NT2/D1 (cell line): ENCODE data around the gene DAPK1.

Experiments
- DNase-seq: peaks from one replicate; pipeline ENCODE4 v3.0.0-alpha.2; 2011; ENCODE audit warnings: low read depth, low spot score
- H3K27me3 ChIP-seq: 2 replicates; pipeline ENCODE4 v1.6.0; 2011; ENCODE audit warnings: mild to moderate bottlenecking; ENCODE audit not compliant: insufficient read length, insufficient read depth
- H3K36me3 ChIP-seq: 2 replicates; pipeline ENCODE4 v1.6.1; 2011; ENCODE audit warnings: mild to moderate bottlenecking, low read length, mixed read lengths; ENCODE audit not compliant: insufficient read depth, insufficient read length
- H3K4me1 ChIP-seq: 2 replicates; pipeline ENCODE4 v1.5.1; 2011; ENCODE audit not compliant: insufficient read depth, insufficient read length
- H3K4me3 ChIP-seq: 2 replicates; pipeline ENCODE4 v1.5.1; 2011; ENCODE audit warnings: low read depth; ENCODE audit not compliant: insufficient read length
- H3K9ac ChIP-seq: 2 replicates; pipeline ENCODE4 v1.6.0; 2011; ENCODE audit warnings: low read depth; ENCODE audit not compliant: insufficient read length
- H3K9me3 ChIP-seq: 2 replicates; pipeline ENCODE4 v1.5.1; 2011; ENCODE audit warnings: mild to moderate bottlenecking, low read length; ENCODE audit not compliant: insufficient read depth
- SUZ12 ChIP-seq: IDR thresholded peaks from 2 replicates; pipeline ENCODE4 v1.6.1; 2011; ENCODE audit not compliant: insufficient read length, insufficient read depth; ENCODE audit errors: extremely low read depth
- YY1 ChIP-seq: IDR thresholded peaks from 2 replicates; pipeline ENCODE4 v1.6.1; 2011; ENCODE audit not compliant: insufficient read length, insufficient read depth
- ZNF274 ChIP-seq: IDR thresholded peaks from 2 replicates; pipeline ENCODE4 v1.6.1; 2011; ENCODE audit warnings: mild to moderate bottlenecking, low read depth, low read length

Gene DAPK1

GRCh38 chr9:87570000-87570908 is 72.6 kb downstream of the DAPK1 start:
- DNase-seq, result no peak
- Histone ChIP-seq H3K9me3 (no peaks in the 10 kb centered on the region), H3K4me1 (peaks cover 10% of the 10 kb centered on the region), H3K4me3 (no peak overlapping the region), H3K9ac (no peak overlapping the region), H3K36me3 (peaks cover 9% of the 10 kb centered on the region), H3K27me3 (no peaks in the 10 kb centered on the region)
- TF ChIP-seq YY1 (no peak), SUZ12 (no peak)

GRCh38 chr9:87572719-87573118 is 75.1 kb downstream of the DAPK1 start:
- no peak for TF ChIP-seq ZNF274
- Histone ChIP-seq H3K36me3 (peaks cover 9% of the 10 kb centered on the region), H3K9me3 (no peaks in the 10 kb centered on the region), H3K27me3 (no peaks in the 10 kb centered on the region), H3K9ac (no peak overlapping the region), H3K4me3 (no peak overlapping the region), H3K4me1 (peaks cover 10% of the 10 kb centered on the region)
- no peak for DNase-seq

- no peak overlapping the region for H3K4me3 ChIP-seq
- no peak overlapping the region for H3K9ac ChIP-seq
- DNase-seq, result no peak
- no peaks in the 10 kb centered on the region for H3K27me3 ChIP-seq
- peaks cover 10% of the 10 kb centered on the region for H3K4me1 ChIP-seq
- TF ChIP-seq SUZ12, result no peak
- TF ChIP-seq YY1, result no peak
- TF ChIP-seq ZNF274, result no peak
- no peaks in the 10 kb centered on the region for H3K9me3 ChIP-seq
- peaks cover 7% of the 10 kb centered on the region for H3K36me3 ChIP-seq
Observed at GRCh38 chr9:87573841-87574342, 76.2 kb downstream of the DAPK1 start.

GRCh38 chr9:87577746-87578145 is 80.1 kb downstream of the DAPK1 start:
- no peak overlapping the region for H3K4me3 ChIP-seq
- H3K4me1 ChIP-seq, result peaks cover 4% of the 10 kb centered on the region
- H3K27me3 ChIP-seq, result no peaks in the 10 kb centered on the region
- no peak for TF ChIP-seq ZNF274
- no peak for TF ChIP-seq SUZ12
- TF ChIP-seq YY1, result no peak
- H3K36me3 ChIP-seq, result peaks cover 4% of the 10 kb centered on the region
- H3K9me3 ChIP-seq, result no peaks in the 10 kb centered on the region
- no peak for DNase-seq
- no peak overlapping the region for H3K9ac ChIP-seq

DNA sequence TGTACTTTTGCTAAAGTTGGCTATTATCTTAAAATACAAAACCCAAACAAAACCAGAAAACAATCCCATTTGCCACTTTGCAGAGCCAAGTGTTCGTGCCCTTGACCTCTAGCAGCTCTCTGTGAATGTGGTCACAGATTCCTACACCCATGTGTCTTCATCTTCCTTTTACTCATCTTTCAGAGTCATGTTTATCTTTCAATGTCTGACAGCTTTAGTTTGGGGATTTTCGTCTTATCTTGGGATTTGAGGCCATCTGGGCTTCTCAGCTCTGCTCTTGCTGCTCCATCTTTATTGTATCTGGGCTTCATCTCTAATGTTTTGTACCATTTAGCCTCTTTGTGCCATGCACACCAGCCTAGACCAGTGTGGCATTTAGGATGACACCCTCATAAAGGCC is 81.0 kb downstream of the DAPK1 start:
- Histone ChIP-seq H3K9ac (no peak overlapping the region), H3K9me3 (no peaks in the 10 kb centered on the region), H3K27me3 (no peaks in the 10 kb centered on the region), H3K4me3 (no peak overlapping the region), H3K4me1 (no peaks in the 10 kb centered on the region), H3K36me3 (no peaks in the 10 kb centered on the region)
- TF ChIP-seq SUZ12 (no peak), YY1 (no peak), ZNF274 (no peak)
- no peak for DNase-seq

DNA sequence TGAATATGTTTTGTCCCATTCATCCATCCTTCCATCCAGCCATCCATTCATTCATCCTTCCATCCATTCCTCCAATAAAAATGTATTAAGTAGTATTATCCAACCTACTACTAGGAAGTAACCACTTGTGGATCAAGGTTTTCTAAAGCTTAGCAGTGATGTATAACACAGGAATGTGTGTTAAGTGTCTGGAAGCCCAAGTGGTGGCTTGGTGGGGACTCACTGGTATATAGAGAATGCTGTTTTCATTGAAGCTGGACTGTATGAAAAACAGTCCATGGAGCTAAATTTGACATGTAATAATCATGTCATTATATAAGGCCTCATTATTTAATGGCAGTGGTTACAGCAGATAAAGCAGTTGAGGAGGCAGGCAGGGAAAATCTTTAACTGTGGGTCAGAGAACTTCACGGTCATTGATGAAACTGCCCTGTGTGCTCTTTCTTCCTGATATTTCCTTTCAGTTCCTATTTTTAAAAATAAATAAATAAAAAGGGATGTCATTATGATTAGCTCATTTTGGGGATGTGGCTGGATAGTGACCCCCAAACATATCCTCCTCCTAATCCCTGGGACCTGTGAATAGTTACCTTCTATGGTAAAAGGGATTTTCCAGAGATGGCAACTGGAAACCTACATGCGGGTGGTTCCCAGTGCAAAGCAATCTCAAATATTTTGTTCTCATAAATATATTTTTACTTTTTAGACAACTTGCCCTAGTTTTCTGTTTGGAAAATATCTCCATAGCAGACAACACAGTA is 82.3 kb downstream of the DAPK1 start:
- H3K4me3 ChIP-seq, result no peak overlapping the region
- no peaks in the 10 kb centered on the region for H3K9me3 ChIP-seq
- no peak for DNase-seq
- TF ChIP-seq YY1, result no peak
- H3K9ac ChIP-seq, result no peak overlapping the region
- H3K27me3 ChIP-seq, result no peaks in the 10 kb centered on the region
- no peaks in the 10 kb centered on the region for H3K36me3 ChIP-seq
- H3K4me1 ChIP-seq, result no peaks in the 10 kb centered on the region

DNA sequence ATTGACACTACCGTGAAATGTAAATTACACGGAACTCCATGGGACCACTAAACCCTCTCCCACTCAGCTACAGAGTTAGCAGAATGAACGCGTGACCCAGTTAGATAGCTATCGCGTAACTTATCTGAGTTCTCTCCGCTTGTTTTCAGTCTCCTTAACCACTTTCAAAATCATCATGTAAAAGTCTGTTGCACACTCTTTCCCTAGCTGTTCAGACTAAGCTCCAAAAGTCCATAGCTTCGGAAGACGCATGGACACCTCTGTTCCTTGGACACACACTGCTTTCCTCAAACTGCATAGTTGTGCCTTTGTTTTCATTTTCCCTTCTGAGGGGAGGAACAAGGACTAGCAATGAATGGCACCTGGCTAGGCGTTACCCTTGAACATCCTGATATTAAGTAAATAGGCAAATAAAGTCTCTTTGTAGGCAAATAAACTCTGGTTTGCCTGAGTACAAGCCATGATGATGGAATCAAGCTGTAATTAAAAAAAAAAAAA is 83.3 kb downstream of the DAPK1 start:
- TF ChIP-seq YY1, result no peak
- no peak for TF ChIP-seq SUZ12
- no peak for TF ChIP-seq ZNF274
- Histone ChIP-seq H3K9ac (no peak overlapping the region), H3K4me1 (no peaks in the 10 kb centered on the region), H3K27me3 (no peaks in the 10 kb centered on the region), H3K9me3 (no peaks in the 10 kb centered on the region), H3K4me3 (no peak overlapping the region), H3K36me3 (no peaks in the 10 kb centered on the region)
- no peak for DNase-seq
